Measurements from ENCODE around the gene SETD4. TPM values are rescaled to one million over a fixed set of nuclear protein-coding genes. Genes with fewer than 3 reads are reported as not detected.

SETD4 gene
- total RNA-seq, 1 donor, result 15.9 TPM

DNA sequence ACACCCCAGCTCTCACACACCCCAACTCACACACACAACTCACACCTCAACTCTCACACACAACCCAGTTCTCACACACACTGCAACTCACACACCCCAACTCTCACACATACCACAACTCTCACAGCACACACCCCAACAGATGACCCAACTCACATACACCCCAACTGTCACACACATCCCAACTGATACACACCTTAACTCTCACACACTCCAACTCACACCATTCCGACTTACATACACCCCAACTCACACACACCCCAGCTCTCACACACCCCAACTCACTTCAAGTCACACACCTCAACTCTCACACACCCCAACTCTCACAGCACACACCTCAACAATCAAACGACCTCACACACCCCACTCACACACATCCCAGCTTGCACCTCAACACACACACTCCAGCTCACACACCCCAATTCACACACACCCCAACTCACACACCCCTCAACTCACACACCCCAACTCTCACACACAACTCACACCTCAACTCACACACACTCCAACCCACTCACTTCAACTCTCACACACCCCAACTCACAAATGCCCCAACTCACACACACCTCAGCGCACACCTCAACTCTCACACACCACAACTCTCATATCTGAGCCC is 66.3 kb downstream of the SETD4 start:
- no peaks in the 10 kb centered on the region for H4K20me1 ChIP-seq (ENCODE audit: insufficient read depth, low read length)
- peaks cover 38% of the 10 kb centered on the region for H3K27me3 ChIP-seq (ENCODE audit: insufficient read depth, low read length)
- peaks cover 10% of the 10 kb centered on the region for H3K4me1 ChIP-seq (ENCODE audit: insufficient read depth, low read length)
- H3K4me2 ChIP-seq (ENCODE audit: insufficient read depth, low read length), result no peak overlapping the region
- no peak overlapping the region for H3K4me3 ChIP-seq (ENCODE audit: insufficient read depth, low read length)
- no peak overlapping the region for H2AFZ ChIP-seq (ENCODE audit: low read length)
- no peak for DNase-seq (ENCODE audit: insufficient read length, low spot score, missing footprints)
- TF ChIP-seq, protein P1, sequence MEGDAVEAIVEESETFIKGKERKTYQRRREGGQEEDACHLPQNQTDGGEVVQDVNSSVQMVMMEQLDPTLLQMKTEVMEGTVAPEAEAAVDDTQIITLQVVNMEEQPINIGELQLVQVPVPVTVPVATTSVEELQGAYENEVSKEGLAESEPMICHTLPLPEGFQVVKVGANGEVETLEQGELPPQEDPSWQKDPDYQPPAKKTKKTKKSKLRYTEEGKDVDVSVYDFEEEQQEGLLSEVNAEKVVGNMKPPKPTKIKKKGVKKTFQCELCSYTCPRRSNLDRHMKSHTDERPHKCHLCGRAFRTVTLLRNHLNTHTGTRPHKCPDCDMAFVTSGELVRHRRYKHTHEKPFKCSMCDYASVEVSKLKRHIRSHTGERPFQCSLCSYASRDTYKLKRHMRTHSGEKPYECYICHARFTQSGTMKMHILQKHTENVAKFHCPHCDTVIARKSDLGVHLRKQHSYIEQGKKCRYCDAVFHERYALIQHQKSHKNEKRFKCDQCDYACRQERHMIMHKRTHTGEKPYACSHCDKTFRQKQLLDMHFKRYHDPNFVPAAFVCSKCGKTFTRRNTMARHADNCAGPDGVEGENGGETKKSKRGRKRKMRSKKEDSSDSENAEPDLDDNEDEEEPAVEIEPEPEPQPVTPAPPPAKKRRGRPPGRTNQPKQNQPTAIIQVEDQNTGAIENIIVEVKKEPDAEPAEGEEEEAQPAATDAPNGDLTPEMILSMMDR (IDR thresholded peaks at IDR 0.05; ENCODE audit: extremely low read depth, low read depth, low read length), result no peak
- no peaks in the 10 kb centered on the region for H3K36me3 ChIP-seq (ENCODE audit: insufficient read depth, low read length)
- H3K27ac ChIP-seq (ENCODE audit: low read depth, low read length), result no peak overlapping the region
- H3K79me2 ChIP-seq (ENCODE audit: insufficient read depth, low read length), result no peaks in the 10 kb centered on the region
- no peaks in the 10 kb centered on the region for H3K9me3 ChIP-seq (ENCODE audit: low read depth, low read length)

DNA sequence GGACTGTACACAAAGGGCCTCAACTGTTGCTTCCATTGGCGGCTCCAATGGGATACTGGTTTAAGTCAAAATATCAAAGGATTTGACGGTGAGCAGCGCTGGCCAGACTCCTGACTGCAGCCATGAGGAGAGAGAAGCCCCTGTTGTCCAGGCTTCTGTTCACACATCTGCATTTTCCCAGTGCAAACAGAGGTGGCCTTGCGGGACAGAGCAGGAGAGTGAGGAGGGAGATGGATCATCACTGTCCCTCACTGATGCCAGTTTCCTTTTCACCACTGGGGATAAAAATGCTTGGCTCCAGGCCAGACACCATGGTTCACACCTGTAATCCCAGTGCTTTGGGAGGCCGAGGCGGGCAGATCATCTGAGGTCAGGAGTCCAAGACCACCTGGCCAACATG is 69.2 kb downstream of the SETD4 start:
- no peak overlapping the region for H3K27ac ChIP-seq (ENCODE audit: low read depth, low read length)
- H3K27me3 ChIP-seq (ENCODE audit: insufficient read depth, low read length), result peaks cover 30% of the 10 kb centered on the region
- H2AFZ ChIP-seq (ENCODE audit: low read length), result no peak overlapping the region
- no peak overlapping the region for H3K4me3 ChIP-seq (ENCODE audit: insufficient read depth, low read length)
- H3K9me3 ChIP-seq (ENCODE audit: low read depth, low read length), result no peaks in the 10 kb centered on the region
- TF ChIP-seq, protein P1 (IDR thresholded peaks at IDR 0.05; ENCODE audit: extremely low read depth, low read depth, low read length), result no peak
- H4K20me1 ChIP-seq (ENCODE audit: insufficient read depth, low read length), result no peaks in the 10 kb centered on the region
- H3K79me2 ChIP-seq (ENCODE audit: insufficient read depth, low read length), result no peaks in the 10 kb centered on the region
- no peak overlapping the region for H3K4me2 ChIP-seq (ENCODE audit: insufficient read depth, low read length)
- no peak for DNase-seq (ENCODE audit: insufficient read length, low spot score, missing footprints)
- H3K36me3 ChIP-seq (ENCODE audit: insufficient read depth, low read length), result no peaks in the 10 kb centered on the region
- H3K4me1 ChIP-seq (ENCODE audit: insufficient read depth, low read length), result peaks cover 13% of the 10 kb centered on the region

DNA sequence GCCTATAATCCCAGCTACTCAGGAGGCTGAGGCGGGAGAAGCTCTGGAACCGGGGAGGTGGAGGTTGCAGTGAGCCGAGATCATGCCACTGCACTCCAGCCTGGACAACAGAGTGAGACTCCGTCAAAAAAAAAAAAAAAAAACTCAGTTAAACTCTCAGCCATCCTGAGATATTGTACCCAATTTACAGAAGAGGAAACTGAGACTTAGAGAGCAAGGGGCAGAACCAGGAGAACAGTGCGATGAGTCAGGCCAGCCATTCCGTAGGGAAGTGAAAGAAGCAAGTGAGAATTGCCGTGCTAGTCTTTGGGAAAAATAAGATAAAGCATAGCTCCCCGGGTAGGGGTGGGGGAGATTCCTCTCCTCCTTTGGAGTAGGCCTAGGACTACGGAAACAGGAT is 69.7 kb downstream of the SETD4 start:
- no peaks in the 10 kb centered on the region for H4K20me1 ChIP-seq (ENCODE audit: insufficient read depth, low read length)
- H3K4me1 ChIP-seq (ENCODE audit: insufficient read depth, low read length), result peaks cover 11% of the 10 kb centered on the region
- H3K9me3 ChIP-seq (ENCODE audit: low read depth, low read length), result no peaks in the 10 kb centered on the region
- H3K36me3 ChIP-seq (ENCODE audit: insufficient read depth, low read length), result no peaks in the 10 kb centered on the region
- peaks cover 30% of the 10 kb centered on the region for H3K27me3 ChIP-seq (ENCODE audit: insufficient read depth, low read length)
- TF ChIP-seq, protein P1 (IDR thresholded peaks at IDR 0.05; ENCODE audit: extremely low read depth, low read depth, low read length), result no peak
- no peak overlapping the region for H3K27ac ChIP-seq (ENCODE audit: low read depth, low read length)
- H3K4me2 ChIP-seq (ENCODE audit: insufficient read depth, low read length), result no peak overlapping the region
- no peaks in the 10 kb centered on the region for H3K79me2 ChIP-seq (ENCODE audit: insufficient read depth, low read length)
- H3K4me3 ChIP-seq (ENCODE audit: insufficient read depth, low read length), result no peak overlapping the region
- no peak for DNase-seq (ENCODE audit: insufficient read length, low spot score, missing footprints)
- H2AFZ ChIP-seq (ENCODE audit: low read length), result no peak overlapping the region

DNA sequence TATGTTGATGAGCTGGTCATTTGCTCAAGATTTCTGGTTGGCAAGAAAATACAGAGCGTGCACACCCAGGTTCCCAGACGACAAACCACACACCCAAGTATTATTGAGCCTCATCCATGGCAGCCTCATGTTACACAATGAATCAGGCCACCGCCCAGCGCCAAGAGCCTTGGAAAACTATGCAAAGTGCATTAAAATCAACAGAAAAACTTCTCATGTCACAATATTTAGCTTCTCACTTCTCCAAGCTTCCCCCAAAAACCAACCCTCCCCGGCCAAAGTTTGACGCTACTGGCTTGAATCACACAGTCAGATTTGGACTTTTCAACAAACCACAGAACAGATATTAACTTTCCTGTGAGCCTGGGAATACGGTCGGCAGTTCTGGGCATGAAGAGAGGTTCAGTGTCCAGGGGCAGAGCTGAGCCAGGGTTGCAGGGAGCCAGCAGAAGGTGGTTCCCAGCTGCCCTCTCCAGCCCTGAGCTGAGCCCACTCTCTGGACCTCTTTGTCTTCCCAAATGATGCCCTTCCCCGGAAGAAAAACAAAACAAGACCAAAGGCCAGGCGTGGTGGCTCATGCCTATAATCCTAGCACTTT is 71.1 kb downstream of the SETD4 start:
- Histone ChIP-seq H3K36me3 (ENCODE audit: insufficient read depth, low read length) (no peaks in the 10 kb centered on the region), H4K20me1 (ENCODE audit: insufficient read depth, low read length) (no peaks in the 10 kb centered on the region), H3K4me3 (ENCODE audit: insufficient read depth, low read length) (peak overlapping the region; percentile 30), H3K4me2 (ENCODE audit: insufficient read depth, low read length) (peak overlapping the region; percentile 40), H3K9me3 (ENCODE audit: low read depth, low read length) (no peaks in the 10 kb centered on the region), H3K27ac (ENCODE audit: low read depth, low read length) (no peak overlapping the region), H2AFZ (ENCODE audit: low read length) (peak overlapping the region; percentile 81), H3K4me1 (ENCODE audit: insufficient read depth, low read length) (peaks cover 9% of the 10 kb centered on the region), H3K27me3 (ENCODE audit: insufficient read depth, low read length) (peaks cover 17% of the 10 kb centered on the region), H3K79me2 (ENCODE audit: insufficient read depth, low read length) (no peaks in the 10 kb centered on the region)
- peak; percentile 88 for DNase-seq (ENCODE audit: insufficient read length, low spot score, missing footprints)
- TF ChIP-seq, protein P1 (IDR thresholded peaks at IDR 0.05; ENCODE audit: extremely low read depth, low read depth, low read length), result no peak

All from osteoblast (primary cell).